T-helper 1 cell treated with Interleukin-12 subunit alpha and Interleukin-12 subunit beta and Interleukin-4 antibody, amounts not matched to agents 30 ng/mL and 1 ng/mL, for 36 hours (primary cell): ENCODE measurements around the gene TYW1B. TPM values are rescaled to one million over a fixed set of nuclear protein-coding genes. Genes with fewer than 3 reads are reported as not detected.
"Not testable (repeated sequence)": the region's sequence is repeated elsewhere in the genome, so short reads cannot be mapped to it uniquely, and the experiment has no call there.

Experiments
- intact Hi-C: fragments of 100-400 bp; cut with micrococcal nuclease; formaldehyde crosslinking; loops from one replicate; pipeline ENCODE4 v1.15.1; 2024
- total RNA-seq: library from RNA; stranded (reverse); gene quantifications from 2 replicates; pipeline ENCODE4 v1.2.3, GENCODE V29; 2022

Gene TYW1B
- total RNA-seq, 1 donor from 2014 or later, result 3.9 TPM

DNA sequence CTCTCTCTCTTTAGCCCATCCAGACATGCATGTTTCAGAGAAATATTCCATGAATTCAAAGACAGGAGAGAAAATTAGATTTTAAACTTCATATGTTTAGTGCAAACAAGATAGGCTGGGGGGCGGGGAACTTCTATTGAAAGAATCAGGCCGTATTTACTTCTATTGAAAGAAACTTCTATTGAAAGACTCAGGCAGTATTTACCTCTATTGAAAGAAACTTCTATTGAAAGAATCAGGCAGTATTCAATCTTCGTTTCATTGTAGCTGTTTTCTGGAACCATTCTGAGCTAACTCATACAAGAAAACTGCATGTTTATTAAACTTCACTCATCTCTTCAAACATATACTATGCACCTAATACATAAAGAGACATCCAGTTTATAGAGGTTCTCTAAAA is 123.1 kb downstream of the TYW1B start:
- intact Hi-C loops, result no loop called here

DNA sequence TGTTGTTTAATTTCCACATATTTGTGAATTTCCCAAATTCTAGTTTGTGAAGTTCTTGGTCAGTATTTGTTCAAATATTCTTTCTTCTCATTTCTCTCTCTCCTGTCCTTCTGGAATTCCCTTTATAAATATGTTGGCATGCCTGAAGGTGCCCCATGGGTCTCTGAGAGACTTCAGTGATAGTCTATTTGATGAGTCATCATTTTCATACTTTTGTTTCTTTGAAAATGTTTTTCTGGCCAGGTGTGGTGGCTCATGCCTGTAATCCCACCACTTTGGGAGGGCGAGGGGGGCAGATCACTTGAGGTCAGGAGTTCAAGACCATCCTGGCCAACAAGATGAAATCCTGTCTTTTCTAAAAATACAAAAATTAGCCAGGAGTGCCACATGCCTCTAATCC is 127.5 kb downstream of the TYW1B start:
- intact Hi-C loops, result not testable (repeated sequence)

DNA sequence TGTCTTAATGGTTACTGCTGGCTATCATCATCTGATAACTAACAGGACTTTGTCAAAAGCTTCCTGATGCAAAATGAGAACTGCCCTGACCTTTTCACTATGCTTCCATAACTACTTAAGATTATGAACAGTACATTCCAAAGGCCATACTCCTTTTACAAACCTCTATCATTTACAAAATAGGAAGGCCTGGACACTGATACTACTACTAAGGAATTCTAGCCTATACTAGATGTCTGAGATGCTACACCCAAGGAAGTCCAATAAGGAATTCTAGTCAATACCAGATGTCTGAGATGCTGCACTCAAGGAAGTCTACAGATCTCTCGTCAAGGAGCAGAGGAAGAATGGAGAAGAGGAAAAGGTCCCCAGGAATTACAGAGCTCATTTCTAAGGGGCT is 130.9 kb downstream of the TYW1B start:
- intact Hi-C loops, result not testable (repeated sequence)

DNA sequence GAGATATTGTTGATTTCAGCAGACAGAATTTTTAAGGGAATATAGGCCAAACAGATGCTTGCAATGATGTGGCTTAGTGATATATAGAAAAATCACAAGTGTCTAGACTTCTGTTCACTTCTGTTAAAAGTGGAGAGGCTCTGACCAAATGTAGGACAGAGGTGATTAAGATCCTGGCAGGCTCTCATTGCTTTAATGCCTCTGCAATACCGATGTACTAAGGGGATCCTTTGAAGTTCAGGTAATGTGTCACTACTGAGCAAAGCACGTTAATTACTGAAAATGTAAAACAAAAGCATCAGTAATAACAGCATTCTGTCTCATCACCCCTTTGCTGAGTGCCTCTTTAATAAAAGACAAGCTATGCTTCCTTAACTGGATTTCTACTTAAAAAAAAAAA is 131.4 kb downstream of the TYW1B start:
- intact Hi-C loops, result not testable (repeated sequence)

DNA sequence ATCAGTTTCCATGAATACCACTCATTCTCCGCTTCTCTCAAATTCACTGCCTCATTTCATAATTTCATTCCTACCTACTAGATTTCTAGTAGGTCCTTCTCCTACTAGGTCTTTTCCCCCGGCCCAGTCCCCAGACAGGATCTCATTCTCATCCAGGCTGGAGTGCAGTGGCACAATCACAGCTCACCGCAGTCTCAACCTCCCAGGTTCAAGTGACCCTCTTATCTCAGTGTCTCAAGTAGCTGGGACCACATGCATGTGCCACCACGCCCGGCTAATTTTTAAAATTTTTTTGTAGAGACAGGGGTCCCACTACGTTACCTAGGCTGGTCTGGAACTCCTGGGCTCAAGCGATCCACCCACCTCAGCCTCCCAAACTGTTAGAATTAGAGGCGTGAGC is 132.5 kb downstream of the TYW1B start:
- intact Hi-C loops, result not testable (repeated sequence)

DNA sequence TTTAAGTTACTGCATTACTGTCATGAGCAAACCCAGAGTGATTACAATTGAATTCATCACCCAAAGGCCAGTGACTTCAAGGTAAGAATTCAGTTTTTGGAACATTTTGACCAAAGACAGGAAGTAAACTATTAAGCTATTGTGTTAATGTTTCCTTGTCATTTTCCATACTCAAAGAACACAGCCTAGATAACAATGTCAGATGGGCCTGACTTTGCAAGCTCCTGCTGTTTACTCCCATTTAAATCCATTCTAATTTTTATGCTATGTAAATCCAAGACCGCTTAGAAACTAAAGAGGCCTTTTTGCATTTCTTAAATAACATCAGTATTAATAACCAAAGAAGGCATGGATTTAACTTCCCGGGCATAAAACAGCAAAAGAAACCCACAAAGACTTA is 136.6 kb downstream of the TYW1B start:
- intact Hi-C loops, result not testable (repeated sequence)

DNA sequence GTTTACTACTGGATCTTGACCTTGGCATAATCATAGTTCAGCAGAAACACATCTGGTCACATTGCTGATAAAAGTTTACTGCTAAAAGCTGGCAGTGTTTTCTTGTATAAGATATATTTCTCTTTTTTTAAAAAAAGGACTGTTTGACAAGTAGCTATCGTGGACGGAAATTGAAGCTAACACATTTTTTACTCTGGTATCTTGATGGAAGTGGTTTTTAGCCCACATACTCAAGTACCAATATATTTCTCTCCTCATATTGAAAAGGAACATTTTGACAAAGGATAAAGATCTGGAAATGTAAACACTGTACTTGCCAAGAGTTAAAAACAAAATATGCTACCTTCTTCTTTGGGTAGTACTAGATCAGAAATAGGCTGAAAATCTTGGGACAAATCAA is 137.8 kb downstream of the TYW1B start:
- intact Hi-C loops, result not testable (repeated sequence)

DNA sequence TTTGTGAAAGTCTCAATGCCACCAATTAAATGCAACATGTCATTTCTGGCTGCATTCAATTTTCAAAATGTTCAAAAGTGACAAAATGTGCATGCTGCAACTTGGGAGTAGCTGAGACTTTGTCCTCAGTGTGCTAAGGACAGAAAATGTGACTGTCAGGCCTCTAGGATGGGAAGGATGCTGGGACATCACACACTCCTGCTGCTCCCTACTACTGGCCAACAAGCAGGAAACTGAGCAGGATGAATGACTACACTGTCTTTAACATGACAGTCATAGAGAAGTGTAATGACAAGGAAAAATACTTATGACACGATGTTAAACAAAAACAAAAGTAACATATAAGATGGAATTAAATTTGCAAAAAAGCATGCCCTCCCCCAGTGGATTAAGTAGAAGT is 138.7 kb downstream of the TYW1B start:
- intact Hi-C loops, result not testable (repeated sequence)

DNA sequence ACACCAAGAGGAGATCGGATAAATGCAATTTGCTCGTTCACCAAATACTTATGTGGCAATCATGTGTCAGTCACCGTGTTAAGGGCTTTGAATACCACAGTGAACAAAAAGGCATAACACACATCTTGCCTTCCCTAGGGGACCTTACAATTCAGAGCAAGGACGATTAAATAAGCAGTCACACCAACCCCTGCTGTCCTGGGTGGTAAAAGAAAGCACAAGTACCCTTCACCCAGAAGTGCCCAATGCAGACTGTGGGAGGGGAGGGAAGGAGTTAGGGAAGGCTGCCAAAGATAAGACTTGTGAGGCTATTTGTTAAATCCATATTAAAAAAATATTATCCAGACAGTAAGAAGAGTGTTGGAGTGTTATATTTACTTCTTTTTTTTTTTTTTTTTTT is 146.8 kb downstream of the TYW1B start:
- intact Hi-C loops, result not testable (repeated sequence)

DNA sequence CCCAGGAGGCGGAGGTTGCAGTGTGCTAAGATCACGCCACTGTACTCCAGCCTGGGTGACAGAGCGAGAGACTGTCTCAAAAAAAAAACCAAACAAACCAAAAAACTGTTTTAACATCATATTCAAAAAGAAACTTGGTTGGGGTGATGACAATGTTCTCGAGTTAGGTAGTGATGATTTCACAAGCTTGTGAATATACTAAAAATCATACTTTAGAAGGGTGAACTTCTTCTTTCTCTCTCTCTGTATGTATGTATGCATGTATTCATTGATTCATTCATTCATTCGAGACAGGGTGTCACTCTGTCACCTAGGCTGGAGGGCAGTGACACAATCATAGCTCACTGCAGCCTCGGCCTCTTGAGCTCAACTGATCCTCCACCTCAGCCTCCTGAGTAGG is 151.1 kb downstream of the TYW1B start:
- intact Hi-C loops, result not testable (repeated sequence)

DNA sequence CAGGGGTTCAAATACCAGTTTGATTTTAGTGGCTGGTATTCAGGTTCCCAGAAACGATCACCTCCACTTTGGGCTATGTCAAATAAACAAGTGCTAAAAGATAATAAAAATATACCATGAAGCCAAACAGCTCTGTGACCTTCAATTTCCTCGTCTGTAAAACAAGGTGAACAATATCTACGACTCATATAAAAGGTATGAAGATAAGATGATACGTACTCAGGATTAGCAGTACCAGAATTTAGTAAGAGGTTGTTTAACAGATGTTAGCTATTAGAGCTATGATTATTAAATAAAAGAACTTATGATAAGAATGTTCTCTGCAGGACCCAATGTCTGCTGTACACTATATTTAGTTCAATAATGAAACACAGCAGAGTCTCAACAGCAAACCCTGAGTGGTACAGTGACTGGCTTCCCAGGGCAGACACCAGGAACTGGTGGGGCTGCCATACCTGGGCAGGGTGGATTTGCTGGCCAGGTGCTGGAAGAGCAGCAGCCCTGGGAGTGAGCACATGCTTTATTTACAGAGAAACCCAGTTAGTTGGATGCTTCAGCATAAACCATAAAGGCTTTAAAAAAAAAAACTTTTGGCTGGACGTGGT is 151.8 kb downstream of the TYW1B start:
- intact Hi-C loops, result not testable (repeated sequence)

DNA sequence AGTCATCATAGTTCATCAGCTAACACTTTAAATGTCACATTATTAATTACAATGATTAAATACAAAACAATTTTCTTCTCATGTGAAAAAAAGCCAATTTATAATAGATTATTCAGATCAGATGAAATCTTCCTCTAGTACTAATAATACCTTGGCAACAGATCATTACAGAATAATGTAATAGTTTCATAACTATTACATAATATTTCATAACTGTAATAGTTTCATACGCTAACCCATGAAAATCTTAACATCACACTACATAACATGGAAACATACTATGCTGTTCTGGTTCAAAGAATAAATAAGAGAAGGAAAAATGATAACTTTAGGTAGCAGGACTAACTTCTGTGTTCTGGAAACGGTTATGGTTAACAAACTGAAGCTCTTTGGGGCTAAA is 152.3 kb downstream of the TYW1B start:
- intact Hi-C loops, result not testable (repeated sequence)

DNA sequence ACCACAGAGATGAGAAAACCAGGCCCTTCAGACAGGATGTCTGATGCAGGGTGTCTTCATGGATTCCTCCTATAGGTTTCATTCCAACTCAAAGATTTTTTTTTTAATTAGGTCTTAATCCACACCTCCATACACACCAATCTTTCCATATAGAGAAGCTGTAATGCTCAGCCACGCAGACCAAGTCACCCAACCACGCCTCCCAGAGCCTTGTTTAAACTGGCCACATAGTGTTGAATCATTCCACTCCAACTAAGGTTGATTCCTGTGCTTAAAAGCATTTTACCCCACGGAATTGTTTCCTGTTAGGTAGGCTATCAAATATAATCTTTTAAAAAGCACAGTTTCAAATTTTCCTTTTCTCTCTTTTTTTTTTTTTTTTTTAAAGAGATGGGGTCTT is 153.6 kb downstream of the TYW1B start:
- intact Hi-C loops, result no loop called here

DNA sequence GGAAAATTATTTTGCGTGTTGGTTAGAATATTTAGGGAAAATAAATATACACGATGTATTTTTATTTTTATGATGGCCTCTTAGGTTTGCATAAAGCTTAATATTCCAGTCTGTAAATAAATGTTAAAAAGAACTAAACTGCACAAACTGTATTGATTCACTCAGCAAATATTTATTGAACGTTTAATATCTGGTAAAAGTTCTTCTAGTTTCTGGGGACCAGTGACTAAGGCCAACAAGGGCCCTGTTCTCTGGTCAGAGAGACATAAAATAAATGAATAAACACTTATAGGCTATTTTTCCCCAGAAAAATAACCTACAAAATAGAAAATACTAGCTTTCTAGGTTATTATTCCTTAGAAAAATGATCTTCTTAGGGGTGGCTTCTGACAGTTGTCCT is 157.2 kb downstream of the TYW1B start:
- intact Hi-C loops, result not testable (repeated sequence)

DNA sequence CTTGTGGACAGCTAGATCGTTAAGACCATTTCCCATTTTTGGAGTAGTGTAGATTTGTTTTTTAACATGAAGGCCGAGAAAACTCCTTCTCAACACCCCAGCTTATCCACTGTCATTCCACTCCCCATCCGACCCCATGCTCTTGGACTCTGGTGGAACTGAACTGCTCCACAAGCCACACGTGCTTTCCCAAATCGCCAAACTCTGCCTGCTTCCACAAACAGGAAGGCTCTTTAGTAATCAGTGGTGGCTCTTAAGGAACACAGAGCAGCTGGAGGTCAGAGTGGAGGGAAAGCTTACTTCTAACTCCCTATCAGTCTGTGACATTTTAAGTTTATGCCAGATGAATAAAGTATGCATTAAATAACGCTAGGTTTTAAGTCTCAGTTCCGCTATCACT is 159.6 kb downstream of the TYW1B start:
- intact Hi-C loops, result not testable (repeated sequence)

DNA sequence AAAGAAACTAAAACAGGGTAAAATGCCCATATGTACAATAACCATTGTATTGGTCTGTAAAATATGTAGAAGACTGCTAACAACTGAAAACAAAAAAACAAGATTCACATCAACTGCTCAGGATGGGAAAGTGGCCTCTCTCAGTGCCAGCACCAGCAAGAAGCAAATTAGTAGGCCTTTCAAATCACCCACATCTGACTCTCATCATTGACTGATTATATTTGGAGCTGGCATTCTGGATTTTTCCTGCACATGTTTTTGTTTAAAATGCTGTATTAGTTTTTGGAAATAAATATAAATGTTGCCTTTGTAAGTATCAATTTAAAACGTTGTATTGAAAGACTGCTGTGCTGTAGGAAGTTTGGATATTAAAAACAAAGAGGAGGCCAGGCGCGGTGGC is 161.0 kb downstream of the TYW1B start:
- intact Hi-C loops, result not testable (repeated sequence)

DNA sequence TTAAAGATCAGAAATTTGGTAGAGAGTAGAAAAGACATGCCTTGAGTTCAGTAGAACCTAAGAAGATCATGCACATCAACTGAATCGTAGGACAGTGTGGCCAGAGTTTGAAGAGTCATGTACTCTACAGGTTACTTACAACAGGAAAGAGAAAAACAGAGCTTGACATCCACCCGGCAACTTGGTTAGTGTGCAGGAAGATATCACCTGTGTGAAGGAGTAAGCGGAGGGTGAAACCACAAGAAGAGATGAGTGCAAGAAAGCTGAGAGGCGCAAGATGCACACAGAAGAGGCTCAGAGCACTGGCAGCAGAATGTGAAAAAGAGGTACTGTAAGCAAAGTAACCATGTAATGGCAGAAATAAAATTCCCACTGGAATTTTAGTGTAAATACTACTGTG is 179.4 kb downstream of the TYW1B start:
- intact Hi-C loops, result not testable (repeated sequence)

DNA sequence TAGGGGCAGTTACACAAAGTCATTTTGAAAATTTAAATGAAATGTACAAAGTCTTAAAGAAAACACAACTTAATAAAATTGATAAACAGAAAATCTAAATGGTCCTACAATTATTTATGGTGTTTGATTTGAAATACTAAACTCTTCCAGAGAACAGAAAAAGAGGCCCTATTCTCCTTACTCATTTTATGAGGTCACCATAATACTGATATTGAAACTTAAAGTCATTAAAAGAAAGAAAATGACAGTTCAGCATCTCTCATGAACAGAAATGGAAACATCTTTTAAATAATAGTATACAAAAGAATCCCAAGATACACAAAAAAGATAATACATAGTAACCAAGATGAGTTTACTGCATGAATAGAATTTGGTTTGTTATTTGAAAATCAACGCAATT is 184.3 kb downstream of the TYW1B start:
- intact Hi-C loops, result not testable (repeated sequence)

DNA sequence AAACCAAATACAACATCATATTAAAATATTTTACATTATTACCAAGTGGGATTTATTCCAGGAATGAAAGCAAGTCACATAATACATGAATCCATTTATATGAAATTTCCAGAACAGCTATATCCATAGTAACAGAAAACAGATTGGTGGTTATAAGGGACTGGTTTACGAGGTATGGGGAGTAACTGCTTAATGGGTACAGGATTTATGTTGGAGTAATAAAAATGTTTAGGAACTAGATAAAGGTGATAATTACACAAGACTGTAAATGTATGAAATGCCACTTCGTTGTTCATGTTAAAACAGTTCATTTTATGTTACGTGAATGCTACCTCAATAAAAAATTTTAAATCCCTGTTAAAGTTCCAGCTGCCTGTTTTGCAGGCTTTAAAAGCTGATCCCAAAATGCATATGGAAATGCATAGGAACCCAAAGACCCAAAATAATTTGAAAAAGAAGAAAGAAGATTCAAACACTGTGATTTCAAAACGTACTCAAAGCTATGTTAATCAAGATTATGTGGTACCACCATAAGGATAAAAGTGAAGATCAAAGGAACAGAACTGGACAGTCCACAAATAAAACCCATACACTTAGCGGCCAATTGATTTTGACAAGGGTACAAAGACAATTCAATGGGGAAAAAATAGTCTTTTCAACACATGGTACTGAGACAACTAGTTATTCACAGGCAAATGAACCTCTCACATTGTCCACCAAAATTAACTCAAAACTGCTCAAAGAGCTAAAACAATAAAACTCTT is 186.3 kb downstream of the TYW1B start:
- intact Hi-C loops, result not testable (repeated sequence)

DNA sequence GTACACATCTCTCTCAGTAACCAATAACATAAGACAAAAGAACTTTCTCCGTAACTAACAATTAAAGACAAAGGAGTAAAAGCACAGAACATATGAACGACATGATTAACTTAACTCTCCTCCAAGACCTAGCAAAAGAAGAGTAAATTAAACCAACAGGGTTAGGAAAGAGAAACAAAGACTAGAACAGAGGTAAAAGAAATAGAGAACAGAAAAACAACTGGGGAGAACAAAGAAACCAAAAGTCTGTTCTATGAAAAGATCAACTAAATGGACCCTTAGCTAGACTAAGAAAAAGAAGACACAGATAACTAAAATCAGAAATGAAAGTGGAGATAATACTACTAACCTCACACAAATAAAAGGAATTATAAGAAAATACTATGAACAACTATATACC is 187.3 kb downstream of the TYW1B start:
- intact Hi-C loops, result not testable (repeated sequence)

DNA sequence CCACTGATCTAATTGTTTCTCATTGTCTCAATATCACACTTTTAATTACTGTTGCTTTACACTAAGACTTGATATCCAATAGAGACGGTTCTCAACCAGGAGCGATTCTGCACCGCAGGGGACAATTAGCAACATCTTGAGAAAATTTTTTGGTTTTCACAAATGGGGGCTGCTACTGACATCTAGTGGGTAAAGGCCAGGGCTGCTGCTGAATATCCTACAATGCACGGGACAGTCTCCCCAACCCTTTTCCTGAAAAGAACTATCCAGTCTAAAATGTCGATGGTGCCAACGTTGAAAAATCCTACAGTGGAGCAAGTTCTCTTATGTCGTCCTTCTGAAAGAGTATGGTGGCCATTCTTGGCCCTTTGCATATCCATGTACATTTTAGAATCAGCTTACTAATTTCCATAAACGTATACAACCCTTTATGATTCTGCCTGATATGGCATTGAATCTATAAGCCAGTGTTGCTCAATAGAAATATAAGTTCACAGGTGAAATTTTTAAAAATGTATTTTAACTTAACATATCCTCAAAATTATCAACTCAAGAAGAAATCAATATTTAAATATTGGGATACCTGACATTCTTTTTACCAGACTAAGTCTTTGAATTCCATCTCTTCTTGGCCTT is 192.6 kb downstream of the TYW1B start:
- intact Hi-C loops, result not testable (repeated sequence)

DNA sequence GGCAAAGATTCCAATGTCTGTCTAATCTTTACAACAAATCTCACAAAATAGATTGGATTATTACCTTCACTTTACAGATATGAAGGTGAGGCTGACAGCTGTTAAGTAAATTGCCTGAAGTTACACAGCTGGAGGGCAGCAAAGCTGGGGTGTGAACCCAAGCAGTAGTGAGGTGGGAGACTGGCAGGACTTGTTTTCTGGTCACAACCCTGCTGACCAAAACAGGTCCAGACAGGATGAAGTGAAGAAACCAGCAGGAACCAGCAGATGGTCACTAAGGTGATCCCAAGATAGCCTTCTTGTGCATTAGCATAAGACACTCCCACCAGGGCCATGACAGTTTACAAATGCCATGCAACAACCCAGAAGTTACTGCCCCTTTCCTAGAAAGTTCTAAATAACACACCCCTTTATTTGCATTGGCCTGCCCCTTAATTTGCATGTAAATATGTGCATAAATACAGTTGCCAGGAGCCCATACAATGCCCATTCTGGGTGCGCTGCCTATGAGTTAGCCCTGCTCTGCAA is 195.2 kb downstream of the TYW1B start:
- intact Hi-C loops, result not testable (repeated sequence)
